Umbilical cord (tissue), 2 donors: Measurements from ENCODE around the gene PSG5. TPM values are rescaled to one million over a fixed set of nuclear protein-coding genes. Genes with fewer than 3 reads are reported as not detected.
"Not testable (repeated sequence)": the region's sequence is repeated elsewhere in the genome, so short reads cannot be mapped to it uniquely, and the experiment has no call there.

Experiments used
- DNase-seq: peaks from one replicate; pipeline ENCODE4 v3.0.0-alpha.2; 2015; ENCODE audit warnings: low spot score
- total RNA-seq: library from RNA; depleted of rRNA; stranded (reverse); fragments of >200 nt; gene quantifications from one replicate; pipeline ENCODE4 v1.2.3, GENCODE V29; 2014; ENCODE audit warnings: low replicate concordance; ENCODE audit not compliant: insufficient read depth

The PSG5 gene
- total RNA-seq, 1 donor from 2014 or later = 18.8 TPM

DNA sequence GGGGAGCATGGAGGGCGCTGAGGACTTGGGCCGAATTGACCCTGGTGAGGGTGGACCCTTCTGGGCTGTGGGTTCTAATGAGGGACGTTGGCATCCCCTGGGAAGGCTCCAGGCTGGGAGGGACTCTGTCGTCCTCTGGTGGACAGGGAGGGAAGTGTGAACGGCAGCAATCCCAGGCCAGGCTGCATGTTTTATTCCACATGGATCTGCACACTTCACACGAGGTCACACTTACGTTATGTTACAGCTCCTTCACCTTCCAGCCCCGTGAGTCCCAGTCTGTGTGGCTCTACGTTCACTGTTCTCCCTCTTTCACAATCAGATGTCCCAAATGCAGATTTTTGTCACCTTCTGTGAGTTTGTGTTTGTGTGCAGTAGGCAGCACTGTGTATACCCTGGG lies 1.8 kb upstream of the PSG5 start:
- DNase-seq = not testable (repeated sequence)

DNA sequence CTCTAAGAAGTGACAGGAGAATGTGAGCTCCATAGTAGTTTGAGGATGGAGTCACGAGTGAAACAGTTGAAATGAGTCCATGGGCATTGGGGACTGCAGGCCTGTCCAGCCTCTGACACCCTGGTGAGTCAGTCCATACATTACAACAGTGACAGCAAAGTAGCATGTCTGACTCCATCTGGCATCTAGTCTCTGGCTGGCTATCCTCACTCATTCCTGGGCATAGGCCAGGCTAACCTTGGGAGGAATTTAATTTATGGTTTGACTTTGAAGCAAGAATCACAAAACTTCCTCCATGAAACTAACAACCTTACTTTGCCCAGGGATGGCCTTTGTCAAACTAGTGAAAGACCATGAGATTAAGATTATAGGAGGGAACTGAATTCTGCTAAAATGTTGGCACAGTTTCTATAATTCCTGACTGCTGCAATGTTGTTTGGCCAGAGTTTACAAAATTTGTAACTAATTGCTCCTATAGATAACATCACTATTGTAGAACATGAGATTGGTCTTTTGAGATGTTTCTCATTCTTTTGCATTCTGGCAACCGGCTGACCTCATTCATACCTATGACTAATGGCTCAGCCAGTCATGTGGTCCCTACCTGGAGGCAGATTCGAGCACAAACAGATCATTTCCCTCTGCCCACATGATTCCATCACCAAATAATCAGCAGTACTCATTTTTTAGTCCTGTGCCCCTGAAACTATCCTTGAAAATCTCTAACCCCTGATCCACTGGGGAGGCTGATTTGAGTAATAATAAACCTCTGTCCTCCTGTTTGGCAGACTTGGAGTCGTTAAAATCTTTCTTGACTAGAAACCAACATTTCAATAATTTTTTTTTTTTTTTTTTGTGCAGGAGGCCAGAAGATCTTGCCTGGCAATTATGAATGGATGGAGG lies 4.2 kb downstream of the PSG5 start:
- DNase-seq = peak; percentile 5

DNA sequence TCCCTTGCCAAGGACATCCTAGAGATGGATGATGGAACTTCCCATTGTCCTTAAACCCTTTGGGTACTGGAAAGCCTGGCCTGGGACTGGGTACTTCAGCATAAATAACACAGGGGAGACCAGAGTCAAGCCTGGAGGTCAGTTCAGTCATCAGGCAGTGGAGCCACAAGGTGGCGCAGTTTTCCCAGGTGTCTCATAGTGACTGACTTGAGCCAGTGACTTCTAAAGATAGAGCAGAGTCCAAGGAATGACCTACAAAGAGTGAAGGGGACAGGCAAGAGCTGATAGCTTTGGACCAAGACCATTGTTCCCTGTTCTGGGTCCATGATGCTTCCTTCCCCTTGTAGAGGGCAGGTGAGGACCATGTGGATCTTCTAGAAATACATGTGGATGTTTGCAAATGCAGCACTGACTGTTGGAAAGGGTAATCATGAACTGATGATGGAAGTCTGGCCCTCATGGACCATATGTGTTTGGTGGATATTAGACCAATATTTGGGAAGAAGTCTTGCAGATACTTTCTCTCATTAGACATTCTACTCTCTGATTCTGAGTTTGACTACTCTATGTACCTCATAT lies 6.7 kb downstream of the PSG5 start:
- DNase-seq = not testable (repeated sequence)

DNA sequence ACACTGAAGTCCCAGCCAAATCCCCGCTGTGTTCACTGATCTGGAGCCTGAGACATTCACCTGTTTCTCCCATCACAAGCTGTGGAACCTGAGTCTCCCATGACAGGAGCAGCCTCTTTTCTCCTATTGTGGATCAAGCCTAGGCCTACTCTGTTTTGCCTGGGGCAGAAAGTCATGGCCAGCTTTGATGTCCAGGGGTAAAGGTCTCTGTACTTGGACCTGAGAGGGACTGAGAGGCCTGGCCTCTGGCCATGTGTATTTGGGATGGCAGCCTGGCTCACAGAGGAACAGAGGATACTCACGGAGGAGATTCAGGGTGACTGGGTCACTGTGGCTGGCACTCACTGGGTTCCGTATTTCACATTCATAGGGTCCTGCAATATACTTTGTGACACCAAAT lies 7.8 kb downstream of the PSG5 start:
- DNase-seq = not testable (repeated sequence)

DNA sequence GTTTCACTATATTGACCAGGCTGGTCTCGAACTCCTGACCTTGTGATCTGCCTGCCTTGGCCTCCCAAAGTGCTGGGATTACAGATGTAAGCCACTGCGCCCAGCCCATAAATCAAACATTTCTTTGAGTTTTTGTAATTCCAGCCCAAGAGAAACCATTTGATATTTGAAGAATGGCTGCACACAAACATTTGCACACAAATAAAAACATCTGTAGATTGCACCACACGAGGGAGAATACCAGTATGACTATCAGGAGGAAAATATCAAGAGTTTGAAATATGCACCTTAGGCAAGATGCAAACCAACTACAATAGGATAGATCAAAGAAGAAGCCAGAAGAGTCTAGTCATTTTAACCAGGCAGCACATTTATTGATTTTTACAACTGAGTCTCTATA lies 20.4 kb downstream of the PSG5 start:
- DNase-seq = not testable (repeated sequence)

DNA sequence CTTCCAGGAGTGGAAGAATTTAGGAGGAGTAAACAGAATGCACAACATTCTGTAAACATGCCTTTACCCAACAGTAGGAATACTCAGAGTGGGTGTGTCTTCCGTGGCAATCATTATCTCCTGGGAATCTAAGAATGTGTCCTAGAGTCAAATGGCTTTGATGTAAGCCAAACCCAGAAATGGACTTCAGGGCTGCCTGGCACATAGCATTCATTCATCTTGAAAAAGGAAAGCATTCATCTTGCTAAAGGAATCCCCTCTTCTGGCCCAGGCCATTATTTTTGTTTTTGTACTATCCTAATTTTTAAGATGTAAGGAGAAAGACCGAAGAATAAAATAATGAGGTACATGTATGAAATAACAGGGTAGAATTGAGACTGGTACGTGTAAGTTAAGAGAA lies 23.2 kb downstream of the PSG5 start:
- DNase-seq = not testable (repeated sequence)

DNA sequence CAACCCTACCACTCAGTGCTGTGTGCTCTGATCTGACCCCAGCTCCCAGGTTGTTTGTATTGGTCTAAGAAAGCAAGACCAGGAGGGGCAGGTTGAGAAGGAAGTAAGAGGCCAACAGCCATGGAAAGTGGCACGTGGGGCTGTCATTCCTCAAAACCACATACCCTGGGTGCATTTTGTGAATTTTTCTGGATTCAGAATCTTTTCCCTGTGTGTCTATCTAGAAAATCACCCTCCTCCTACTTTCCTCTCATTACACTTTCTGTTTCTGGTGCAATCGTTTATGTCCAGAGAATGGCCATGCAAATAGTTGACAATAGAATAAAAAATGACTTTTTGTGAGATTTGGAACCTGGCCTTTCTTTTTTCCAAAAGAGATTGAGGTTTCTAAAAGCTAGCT lies 24.1 kb downstream of the PSG5 start:
- not testable (repeated sequence) for DNase-seq

DNA sequence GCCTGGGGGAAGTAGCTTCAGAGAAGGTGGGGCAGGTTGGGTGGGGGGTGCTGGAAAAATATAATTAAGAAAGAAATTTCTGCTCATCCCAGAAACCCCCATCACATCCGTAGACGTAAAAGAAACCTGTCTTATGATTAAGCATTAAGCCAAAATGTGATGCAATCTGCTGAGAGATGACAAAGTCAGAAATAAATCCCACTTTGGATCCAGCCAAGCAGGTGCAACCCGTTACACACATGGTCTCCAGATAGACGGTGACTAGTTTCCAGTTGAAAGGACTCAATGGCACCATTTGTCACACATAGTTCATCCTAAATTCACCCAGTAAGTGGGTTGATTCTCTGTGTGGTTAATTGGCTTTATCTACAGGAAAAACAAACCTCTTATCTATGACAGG lies 34.1 kb downstream of the PSG5 start:
- no peak for DNase-seq

DNA sequence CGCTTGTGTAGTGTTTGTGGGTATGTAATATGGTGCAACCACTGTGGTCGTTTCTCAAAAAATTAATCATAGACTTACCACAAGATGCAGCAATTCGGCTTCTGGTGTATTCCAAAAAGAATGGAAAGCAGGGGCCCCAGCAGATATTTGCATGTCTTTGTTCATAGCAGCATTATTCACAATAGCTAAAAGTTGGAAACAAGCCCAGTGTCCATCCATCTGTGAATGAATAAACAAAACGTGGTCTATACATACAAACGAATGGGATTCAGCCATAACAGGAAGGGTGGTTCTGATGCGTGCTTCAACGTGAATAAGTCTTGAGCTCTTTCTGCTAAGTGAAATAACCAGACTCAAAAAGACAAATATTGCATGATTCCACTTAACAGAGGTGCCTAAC lies 36.5 kb downstream of the PSG5 start:
- DNase-seq = not testable (repeated sequence)

DNA sequence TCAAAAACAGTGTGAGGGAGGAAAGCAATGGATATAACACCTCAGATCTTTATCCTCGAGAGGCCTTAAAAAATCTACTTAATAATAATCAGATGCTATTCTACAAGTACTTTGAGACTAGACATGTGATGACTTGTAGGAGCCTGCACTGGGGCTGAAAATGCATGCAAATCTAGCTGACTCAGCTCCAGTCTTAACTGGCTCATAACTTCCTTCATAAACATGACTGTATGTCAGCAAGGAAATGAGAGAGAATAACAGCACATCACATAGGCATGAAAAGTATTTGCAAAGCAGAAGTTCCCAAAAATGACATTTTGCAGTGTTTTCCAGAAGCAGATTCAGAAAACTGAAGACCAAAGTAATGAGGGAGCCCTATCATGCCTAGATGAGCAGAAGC lies 38.1 kb downstream of the PSG5 start:
- DNase-seq = peak; percentile 73

DNA sequence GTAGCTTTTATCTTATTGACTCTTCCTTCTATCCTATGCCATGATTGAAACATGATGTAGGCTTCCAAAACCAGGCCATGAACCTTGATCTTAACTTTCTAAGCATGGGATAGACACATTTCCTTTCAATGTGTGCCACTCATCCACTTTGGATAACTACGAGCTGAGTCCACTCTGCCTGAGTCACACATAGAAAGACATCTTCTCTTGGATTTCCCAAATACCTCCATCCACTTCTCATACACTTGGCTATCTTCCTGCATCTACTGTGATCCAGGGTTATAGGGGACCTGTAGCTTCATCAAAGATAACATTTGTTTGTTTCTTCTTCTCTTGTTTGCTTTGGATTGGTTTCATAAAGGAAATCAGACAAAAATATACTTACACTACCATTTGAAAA lies 44.6 kb downstream of the PSG5 start:
- not testable (repeated sequence) for DNase-seq

DNA sequence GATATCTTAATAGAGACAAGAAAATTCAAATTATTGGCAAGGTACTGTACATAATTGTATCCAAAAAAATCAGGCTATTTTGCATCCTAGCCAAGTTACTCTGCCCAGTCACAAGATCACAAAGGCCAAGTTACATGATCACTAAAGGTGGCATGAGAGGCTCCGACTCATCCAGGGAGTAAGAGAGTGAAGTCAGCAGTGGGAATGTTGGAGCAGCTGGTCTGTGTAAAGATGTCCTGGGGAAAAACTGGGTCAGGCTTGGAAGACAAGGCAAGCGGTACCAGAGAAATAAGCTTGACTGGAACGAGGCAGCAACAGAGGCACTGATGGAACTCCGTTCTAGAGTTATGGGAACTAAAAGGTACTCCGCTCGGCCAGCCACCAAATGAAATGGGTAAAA lies 53.6 kb downstream of the PSG5 start:
- no peak for DNase-seq

DNA sequence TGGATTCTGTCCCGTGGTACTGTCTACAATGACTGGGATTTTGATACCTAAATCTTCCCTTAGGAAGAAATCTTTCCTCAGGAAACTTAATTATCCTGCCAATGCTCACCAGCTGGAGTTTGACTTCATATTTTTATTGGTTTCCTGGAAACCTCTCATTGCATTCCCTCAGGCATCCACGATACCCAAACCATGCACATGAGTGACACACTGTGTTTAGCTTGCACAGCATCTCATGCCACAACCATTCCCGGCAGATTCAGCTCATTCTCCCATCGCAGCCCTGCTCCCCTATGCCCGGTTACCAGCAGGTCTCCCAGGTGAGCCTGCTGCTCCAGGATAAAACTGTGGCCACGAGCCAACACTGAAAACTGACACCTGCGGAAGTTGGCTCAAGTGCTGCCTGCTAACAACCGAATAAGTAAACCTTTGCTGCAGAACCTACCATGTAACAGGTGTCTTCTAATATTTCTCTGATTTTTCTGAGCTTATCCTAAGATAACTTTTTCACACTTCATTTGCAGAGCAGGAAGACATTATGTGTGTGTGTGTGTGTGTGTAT lies 55.0 kb downstream of the PSG5 start:
- not testable (repeated sequence) for DNase-seq

DNA sequence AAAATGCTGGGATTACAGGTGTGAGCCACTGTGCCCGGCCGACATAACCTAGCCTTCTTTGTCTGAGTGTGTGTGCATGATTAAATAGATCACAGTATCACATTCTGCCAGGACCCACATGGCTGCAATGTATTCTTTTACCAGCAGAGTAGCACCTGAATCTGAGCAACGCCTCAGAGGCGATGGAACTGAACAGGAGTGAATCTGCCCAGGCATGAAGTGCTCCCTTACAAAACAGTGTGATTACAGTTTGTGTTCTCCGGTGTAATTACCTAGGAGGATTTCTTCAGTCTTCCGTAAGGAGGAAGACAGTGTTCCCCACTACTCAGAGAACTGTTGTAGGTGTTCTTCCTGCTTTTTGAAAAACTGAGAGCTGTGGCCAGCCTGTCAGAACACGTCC lies 57.1 kb downstream of the PSG5 start:
- peak; percentile 0 for DNase-seq

DNA sequence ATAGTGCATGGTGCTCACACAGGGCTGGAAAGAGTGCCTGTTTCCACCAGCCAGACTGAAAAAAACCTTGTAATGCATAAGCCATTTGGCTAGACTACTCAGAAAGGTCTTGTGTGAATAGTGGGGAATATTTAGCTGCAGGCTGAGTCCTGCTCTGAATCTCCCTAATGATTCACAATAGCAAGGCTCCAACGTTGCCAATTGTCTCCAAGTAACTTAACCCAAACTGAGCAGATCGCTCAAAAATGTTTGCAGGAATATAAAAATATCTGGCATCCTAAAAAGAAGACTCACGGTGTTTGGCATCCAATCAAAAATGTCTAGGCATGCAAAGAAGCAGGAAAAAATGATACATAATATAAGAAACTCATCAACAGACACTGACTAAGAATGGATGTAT lies 59.0 kb downstream of the PSG5 start:
- peak; percentile 4 for DNase-seq

DNA sequence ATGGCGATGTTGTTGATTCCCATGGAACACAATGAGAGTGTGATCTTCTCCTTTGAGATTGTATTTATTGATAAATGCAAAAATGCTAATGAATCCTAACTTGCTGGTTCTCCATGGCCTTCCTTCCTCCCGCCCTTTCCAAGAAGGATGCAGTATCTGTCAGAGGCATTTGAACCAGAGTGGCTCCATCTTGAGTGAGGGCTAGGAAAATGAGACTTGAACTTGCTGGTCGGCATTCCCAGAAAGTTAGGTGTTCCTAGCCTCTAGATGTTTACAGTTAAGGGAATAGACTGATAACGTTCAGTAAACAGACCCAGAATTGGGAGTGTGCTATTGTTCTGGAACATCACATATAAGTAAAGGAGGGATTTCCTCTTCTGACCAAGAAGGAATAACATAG lies 59.6 kb downstream of the PSG5 start:
- no peak for DNase-seq

DNA sequence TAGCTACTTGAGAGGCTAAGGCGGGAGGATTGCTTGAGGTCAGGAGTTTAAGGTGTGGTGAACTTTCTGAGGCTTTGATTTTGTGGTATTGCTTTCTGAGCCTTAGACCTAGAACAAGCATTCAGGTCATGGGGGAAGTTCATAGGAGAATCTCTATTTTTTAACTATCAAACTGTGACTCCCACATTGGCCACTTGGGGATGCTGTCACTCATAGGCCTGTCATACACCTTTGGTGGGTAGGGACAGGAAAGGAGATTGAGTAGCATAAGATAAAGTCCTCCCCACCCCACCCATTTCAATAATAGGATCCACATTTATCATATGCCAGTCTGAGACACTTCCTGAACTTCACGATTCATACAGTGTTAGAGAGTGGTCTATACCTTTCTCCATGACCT lies 62.0 kb downstream of the PSG5 start:
- DNase-seq = no peak

DNA sequence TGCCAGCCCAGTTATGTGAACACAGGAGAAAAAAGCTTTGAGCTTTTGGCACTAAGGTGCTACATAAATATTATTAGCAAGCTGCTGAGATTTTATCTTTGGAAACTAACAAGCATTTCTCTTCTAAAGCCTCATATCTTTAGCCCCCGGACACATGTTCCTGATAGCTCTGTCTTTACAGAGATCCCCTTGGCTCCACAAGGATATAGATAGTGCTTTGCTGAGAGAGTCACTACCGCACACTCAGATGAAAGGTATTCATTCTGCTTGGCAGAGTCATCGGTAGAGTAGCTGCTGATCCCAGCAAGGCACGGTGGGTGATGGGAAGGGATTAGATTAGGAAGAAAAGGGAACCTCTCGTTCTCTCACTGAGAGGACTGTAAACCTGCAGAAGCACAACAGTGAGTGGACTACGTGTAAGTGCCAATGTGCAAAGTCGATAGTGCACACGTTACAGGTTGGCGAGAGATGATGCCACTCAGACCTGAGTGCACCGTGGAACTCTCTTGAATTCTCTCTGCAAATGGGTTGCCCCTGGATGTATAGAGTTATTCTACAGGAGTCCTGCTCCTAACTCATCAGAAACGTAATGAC lies 65.8 kb downstream of the PSG5 start:
- peak; percentile 43 for DNase-seq

DNA sequence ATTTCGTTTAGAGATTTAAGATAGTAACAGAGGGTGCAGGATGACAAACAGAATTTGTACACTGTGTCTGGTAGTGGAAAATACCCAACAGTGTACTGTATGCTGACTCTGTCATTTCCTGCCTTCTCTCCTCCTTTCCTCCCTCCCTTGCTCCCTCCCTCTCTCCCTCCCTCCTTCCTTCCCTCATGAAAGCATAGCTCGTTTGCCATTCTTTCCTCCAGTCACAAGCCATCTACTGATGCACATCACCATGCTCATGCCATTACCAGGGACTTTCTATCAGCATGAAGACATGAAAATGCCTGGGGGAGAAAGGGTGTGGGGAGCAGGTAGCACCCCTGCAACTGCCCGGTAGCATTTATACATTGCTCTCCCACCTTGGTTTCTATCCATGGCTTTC lies 66.8 kb downstream of the PSG5 start:
- not testable (repeated sequence) for DNase-seq
